GM21515 (cell line): ENCODE measurements around the gene NOS1.
"Not testable (repeated sequence)": the region's sequence is repeated elsewhere in the genome, so short reads cannot be mapped to it uniquely, and the experiment has no call there.

Source experiments
- ATAC-seq: cut with Tn5 transposase; IDR thresholded peaks from one replicate; pipeline ENCODE4 v1.9.1; 2021; ENCODE audit not compliant: unreplicated experiment

NOS1 gene

DNA sequence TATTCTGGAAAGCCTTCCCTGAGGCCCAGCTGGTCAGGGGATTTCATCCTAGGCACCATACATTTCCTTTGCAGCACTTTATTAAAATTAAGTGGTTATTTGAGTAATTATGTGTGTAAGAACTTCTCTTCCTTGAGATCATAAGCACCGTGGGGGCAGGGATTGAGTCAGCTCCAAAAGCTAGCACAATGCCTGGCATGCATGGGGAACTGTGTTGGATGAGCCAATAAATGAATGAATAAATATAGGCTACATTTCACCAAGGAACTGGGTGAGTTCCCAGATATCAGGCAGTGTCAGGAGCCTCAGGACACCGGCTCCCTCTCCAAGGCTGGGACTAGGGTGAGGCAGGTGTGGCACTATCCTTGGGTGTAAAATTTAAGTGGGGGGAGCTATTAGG is 88.3 kb downstream of the NOS1 start:
- no peak for ATAC-seq

GRCh38 chr12:117272690-117273089 is 88.7 kb downstream of the NOS1 start:
- no peak for ATAC-seq

DNA sequence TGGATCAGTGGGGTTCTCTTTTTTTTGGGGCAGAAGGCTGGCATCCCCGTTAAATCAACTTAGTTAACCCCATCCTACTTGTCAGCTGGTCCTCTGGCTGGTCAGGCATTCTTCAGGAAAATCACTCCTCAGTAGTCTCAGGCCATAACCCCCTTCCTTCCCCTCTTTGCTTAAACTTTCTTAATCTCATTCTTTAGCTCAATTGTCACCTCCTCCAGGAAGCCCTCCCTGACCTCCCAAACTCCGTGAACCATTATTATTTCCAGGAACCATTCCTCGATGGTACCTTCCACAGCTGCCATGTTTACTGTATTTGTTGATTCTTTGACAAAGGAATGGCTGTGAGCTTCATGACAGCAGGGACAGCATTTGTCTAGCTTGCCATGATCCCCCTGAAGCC is 98.7 kb downstream of the NOS1 start:
- ATAC-seq: no peak

- no peak for ATAC-seq
Measured at GRCh38 chr12:117261247-117261646, 100.2 kb downstream of the NOS1 start.

DNA sequence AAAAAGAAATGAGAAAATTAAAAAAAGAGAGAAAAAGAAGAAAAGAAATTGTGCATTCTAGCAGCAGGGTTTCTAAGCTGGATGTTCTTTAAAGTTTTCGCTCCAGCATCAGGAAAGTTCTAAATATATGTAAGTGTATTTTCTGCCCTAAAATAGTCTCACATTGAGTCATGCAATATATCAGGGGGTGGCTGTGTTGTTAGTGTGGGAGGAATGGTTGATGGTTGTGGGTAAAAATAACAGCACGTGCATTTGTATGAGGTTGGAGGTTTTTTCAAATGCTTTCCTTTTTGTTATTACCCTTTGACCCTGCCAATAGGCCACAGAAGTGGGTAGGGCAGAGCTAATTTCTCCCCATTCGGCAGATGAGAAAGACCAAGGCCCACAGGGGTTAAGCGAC is 106.0 kb downstream of the NOS1 start:
- no peak for ATAC-seq

- ATAC-seq: no peak
Measured at GRCh38 chr12:117243488-117243887, 117.9 kb downstream of the NOS1 start.

DNA sequence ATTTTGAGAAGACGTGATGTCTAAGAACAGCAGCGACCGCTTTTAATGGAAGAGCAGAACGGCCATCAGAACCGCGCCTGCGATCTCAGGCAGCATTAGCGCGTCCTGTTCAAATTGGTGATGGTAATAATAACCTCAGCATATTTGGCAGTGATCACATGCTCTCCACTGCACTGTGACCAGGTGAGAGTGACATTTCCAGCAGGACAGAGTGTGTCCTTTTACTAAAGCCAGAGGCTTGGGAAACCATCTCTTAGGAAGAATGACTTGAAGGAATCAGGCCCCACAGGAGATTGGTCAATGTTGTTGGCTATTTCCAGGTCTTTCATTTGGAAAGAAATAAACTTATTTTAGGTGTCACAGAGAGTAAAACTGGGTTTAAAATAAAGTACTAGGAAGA is 119.7 kb downstream of the NOS1 start:
- ATAC-seq: no peak

DNA sequence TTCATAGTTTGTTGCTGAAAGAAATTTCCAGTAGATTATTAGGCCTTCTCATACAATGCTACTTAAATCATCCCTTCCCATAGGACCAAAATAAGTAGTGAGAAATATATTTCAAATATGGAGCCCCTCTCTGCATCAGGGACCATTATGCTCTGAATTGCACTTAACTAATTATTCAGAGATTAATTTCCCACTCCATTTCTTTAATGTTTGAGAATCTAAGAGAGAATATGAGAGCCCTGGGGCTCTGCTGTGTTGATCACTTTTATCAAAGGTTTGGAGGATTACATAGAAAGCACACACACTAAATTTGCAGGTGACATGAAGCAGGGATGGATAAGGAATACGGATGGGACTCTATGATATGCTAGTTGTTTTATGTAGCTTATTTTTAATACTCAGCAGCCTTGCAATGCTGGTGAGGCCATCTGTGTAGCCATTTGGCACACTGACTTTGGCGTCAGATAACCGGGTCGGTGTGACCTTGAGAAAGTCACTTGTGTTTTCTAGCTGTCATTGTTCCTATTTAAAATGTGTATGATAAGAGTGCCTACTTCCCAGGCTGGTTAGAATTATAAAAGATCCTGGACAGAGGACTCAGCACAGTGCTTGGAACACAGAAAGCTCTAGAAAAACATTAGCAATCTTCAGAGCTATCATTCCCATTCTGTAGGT is 121.2 kb downstream of the NOS1 start:
- no peak for ATAC-seq

DNA sequence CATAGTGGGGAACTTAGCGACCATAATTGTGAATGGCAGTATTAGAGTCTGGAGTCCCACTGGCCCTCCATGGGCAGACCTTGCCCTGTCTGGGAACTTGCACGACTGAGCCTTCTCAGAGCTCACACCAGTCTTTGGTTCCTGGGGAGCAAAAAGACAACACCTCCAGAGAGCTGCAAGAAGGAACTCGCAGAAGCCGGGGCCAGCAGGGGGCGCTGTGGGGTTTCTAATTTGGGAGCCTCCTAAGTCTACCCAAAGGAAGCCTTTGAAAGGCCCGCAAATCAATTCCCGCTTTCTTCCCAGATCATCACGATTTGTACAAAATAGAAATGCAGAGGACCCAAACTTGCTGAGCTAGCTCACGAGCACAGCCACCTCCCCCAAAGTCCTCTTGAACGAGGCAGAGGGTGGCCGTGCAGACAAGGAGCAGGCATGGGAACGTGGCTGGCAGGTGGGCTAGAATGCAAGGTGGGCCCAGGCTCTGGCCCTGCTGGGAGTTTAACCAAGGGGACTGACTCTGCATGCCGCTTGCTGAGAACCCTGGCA is 124.9 kb downstream of the NOS1 start:
- ATAC-seq: no peak

- ATAC-seq: no peak
Measured at GRCh38 chr12:117235261-117235660, 126.2 kb downstream of the NOS1 start.

DNA sequence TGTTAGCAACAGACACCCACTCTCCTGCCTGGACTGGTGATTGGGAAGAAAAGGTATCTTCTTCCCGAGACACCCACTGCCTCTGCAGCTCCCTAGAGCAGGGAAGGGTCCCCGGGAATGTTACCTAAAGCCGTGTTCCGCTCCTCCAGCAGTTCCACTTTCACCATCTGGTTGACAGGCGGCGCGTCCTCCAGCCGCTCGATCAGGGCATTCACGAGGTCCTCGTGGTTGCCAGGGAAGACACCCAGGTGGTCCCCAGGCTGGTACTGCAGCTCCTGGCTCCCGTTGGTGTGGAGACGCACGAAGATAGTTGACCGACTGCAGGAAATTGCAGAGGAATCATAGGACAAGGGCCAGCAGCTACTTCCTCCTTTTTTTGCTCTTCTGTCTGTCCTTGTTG is 127.0 kb downstream of the NOS1 start:
- ATAC-seq: no peak

DNA sequence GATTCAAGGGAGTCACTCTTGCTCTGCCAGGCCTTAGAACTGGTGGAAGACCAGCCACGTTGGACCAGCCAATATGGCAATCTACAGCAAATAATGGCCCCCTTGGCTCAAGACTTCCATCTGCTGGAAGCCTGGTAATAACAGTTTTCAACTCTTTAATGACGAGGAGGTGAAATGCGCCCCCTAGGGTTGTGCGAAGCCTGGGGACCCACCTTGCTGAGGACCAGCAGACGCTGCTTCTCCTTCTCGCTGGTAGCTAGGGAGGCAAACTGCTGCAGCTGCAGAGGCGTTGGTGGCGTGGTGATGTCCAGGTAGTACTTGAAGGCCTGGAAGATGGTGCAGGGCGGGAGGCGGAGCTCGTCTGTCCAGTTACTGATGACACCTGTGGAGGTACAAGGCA is 129.7 kb downstream of the NOS1 start:
- ATAC-seq: no peak

GRCh38 chr12:117228239-117228638 is 133.2 kb downstream of the NOS1 start:
- no peak for ATAC-seq

GRCh38 chr12:117227000-117227653 is 134.3 kb downstream of the NOS1 start:
- ATAC-seq: no peak

GRCh38 chr12:117226505-117226904 is 134.9 kb downstream of the NOS1 start:
- no peak for ATAC-seq

GRCh38 chr12:117225179-117225578 is 136.2 kb downstream of the NOS1 start:
- ATAC-seq: no peak

DNA sequence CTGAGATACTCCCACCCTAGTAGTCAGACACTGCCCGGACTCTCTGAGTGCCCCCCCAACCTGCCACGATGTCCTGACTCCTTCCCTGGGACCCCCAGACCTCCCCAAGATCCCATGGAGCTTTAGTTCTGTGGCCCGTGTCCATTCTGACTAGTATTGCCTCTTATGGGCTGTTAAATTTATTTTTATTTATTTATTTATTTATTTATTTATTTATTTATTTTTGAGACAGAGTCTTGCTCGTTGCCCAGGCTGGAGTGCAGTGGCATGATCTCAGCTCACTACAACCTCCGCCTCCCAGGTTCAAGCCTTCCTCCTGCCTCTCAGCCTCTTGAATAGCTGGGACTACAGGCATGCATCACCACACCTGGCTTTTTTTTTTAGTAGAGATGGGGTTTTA is 140.5 kb downstream of the NOS1 start:
- ATAC-seq: not testable (repeated sequence)

DNA sequence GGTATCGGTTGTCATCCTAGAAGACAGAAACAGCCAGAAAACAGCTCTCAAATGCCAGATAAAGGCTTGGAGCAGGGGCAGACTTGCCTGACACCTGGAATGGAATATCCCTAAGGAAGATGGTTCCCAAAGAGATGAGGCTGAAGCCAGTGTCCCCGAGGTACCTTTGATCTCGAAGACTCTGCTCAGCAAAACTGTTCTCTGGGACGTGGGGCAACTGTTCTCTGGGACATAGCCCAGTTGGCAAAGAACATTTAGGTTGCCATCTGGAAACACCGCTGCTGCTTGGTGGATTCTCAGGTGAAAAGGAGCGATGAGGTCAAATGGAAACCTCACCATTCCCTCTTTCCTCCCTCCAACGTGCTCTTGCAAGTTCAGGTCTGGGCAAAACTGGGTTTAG is 143.3 kb downstream of the NOS1 start:
- no peak for ATAC-seq

DNA sequence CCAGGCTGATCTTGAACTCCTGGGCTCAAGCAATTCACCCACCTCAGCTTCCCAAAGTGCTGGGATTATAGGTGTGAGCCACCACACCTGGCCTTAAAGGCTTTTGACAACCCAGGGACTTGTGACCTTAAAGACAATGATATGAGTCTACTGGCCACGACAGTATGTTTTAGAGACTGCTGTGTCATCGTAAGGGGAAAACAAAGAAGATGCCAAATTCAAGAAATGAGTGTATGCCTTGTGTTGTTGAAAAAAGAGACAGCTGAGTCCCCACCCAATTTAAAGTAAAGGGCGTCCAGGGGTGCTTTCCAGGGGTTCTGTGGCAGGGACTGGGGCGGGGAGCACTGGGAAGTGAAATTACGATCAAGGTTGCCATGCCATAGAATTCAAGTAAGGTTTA is 144.7 kb downstream of the NOS1 start:
- no peak for ATAC-seq

- ATAC-seq: no peak
Measured at GRCh38 chr12:117214797-117215196, 146.6 kb downstream of the NOS1 start.

GRCh38 chr12:117213295-117213808 is 148.1 kb downstream of the NOS1 start:
- no peak for ATAC-seq

GRCh38 chr12:117212563-117213190 is 148.7 kb downstream of the NOS1 start:
- ATAC-seq: no peak
